GM12878 (cell line): Measurements from ENCODE around the gene DCPS. TPM values are rescaled to one million over a fixed set of nuclear protein-coding genes. Genes with fewer than 3 reads are reported as not detected.

Source experiments
- ATAC-seq: fragments of 200-7000 bp; cut with Tn5 transposase; 3 replicates; pipeline ENCODE4 v1.9.1; 2020; ENCODE audit warnings: mild to moderate bottlenecking, moderate library complexity
- BruUV-seq: library from RNA; stranded (reverse); fragments of 400-500 nt; replicated peaks from 2 replicates; lab custom pipeline; 2021; lab: Mats Ljungman, UMichigan
- CTCF ChIA-PET: fragments of 300-600 bp; sonication (Branson Sonifier 250); formaldehyde crosslinking; extraction: SDS; loops from one replicate; lab custom pipeline; 2021; ENCODE audit warnings: inconsistent platforms; lab: Yijun Ruan, JAX
- POLR2A ChIA-PET: fragments of 350-600 bp; formaldehyde crosslinking; extraction: SDS; loops from one replicate; lab custom pipeline; 2021; ENCODE audit warnings: inconsistent platforms; lab: Charles Lee
- RAD21 ChIA-PET: fragments of 300-600 bp; sonication (Branson Sonifier 250); formaldehyde crosslinking; loops from one replicate; lab custom pipeline; 2023; ENCODE audit warnings: antibody characterized with exemption; ENCODE audit not compliant: unreplicated experiment; lab: Charles Lee
- SMC1A ChIA-PET: fragments of 300-600 bp; sonication (Branson Sonifier 250); formaldehyde crosslinking; loops from one replicate; lab custom pipeline; 2023; ENCODE audit not compliant: unreplicated experiment, uncharacterized antibody; lab: Charles Lee
- DNase-seq: peaks from one replicate; pipeline ENCODE4 v3.0.0-alpha.2; 2011; ENCODE audit warnings: low read depth, low spot score
- FAIRE-seq: peaks from 3 replicates; lab custom pipeline; 2011; peaks lifted over from hg19 to GRCh38; lab: Jason Lieb, UNC
- H2AFZ ChIP-seq: 2 replicates; pipeline ENCODE4 v1.6.0; 2011; ENCODE audit warnings: low read depth, low read length, control low read depth; ENCODE audit not compliant: control insufficient read depth
- H3K27ac ChIP-seq: 2 replicates; pipeline ENCODE4 v1.5.1; 2011; ENCODE audit warnings: control low read depth; ENCODE audit not compliant: control insufficient read depth, insufficient read depth
- H3K27me3 ChIP-seq, 2 experiments: replicated peaks in 1 of 2; 2 replicates each; pipeline versions ENCODE4 v1.6.0 to v1.6.1; 2011; ENCODE audit warnings: low read length in 1 of 2; ENCODE audit not compliant: control insufficient read depth in 2 of 2, insufficient read depth in 2 of 2
- H3K36me3 ChIP-seq, 2 experiments: 2 replicates each; pipeline ENCODE4 v1.5.1; 2011; ENCODE audit warnings: low read length in 1 of 2; ENCODE audit not compliant: control insufficient read depth in 2 of 2, insufficient read depth in 2 of 2
- H3K4me1 ChIP-seq: 2 replicates; pipeline ENCODE4 v1.6.1; 2011; ENCODE audit warnings: mild to moderate bottlenecking, low read length, moderate library complexity, mixed read lengths; ENCODE audit not compliant: control insufficient read depth, insufficient read depth
- H3K4me2 ChIP-seq: 2 replicates; pipeline ENCODE4 v1.6.0; 2011; ENCODE audit warnings: control low read depth; ENCODE audit not compliant: control insufficient read depth, insufficient read depth
- H3K4me3 ChIP-seq: fragments of 200-600 bp; sonication (generic); 2 replicates; pipeline ENCODE4 v1.5.1; 2016
- H3K79me2 ChIP-seq: 2 replicates; pipeline ENCODE4 v1.6.0; 2011; ENCODE audit warnings: low read length; ENCODE audit not compliant: control insufficient read depth, insufficient read depth
- H3K9ac ChIP-seq: 2 replicates; pipeline ENCODE4 v1.8.0; 2011; ENCODE audit warnings: low read length, control low read depth, mixed read lengths; ENCODE audit not compliant: control insufficient read depth, insufficient read depth
- H3K9me3 ChIP-seq: replicated peaks from 3 replicates; pipeline ENCODE4 v1.5.1; 2011; ENCODE audit warnings: mild to moderate bottlenecking, low read length; ENCODE audit not compliant: control insufficient read depth, insufficient read depth
- H4K20me1 ChIP-seq: 2 replicates; pipeline ENCODE4 v1.6.0; 2011; ENCODE audit not compliant: control insufficient read depth, insufficient read depth
- BCL11A ChIP-seq: IDR thresholded peaks from 2 replicates; pipeline ENCODE4 v1.6.1; 2011; ENCODE audit warnings: low read depth, low read length
- CUX1 ChIP-seq: IDR thresholded peaks from 2 replicates; pipeline ENCODE4 v1.6.1; 2012; ENCODE audit warnings: improper control_type of control experiment, low read depth, low read length; ENCODE audit not compliant: insufficient replicate concordance
- E2F4 ChIP-seq: IDR thresholded peaks from 2 replicates; pipeline ENCODE4 v1.6.1; 2012; ENCODE audit warnings: low read depth, low read length, improper control_type of control experiment
- GATAD2B ChIP-seq: fragments of 450-650 bp; conservative IDR thresholded peaks from 2 replicates; pipeline ENCODE4 v1.6.1; 2017; ENCODE audit warnings: low read depth, mild to moderate bottlenecking, moderate library complexity
- JUNB ChIP-seq: IDR thresholded peaks from 2 replicates; pipeline ENCODE4 v1.6.1; 2016; ENCODE audit warnings: antibody characterized with exemption, mild to moderate bottlenecking
- NBN ChIP-seq: fragments of 450-650 bp; IDR thresholded peaks from 2 replicates; pipeline ENCODE4 v1.6.1; 2016
- POU2F2 ChIP-seq: IDR thresholded peaks from 3 replicates; pipeline ENCODE4 v1.6.1; 2011; ENCODE audit warnings: low read depth, mild to moderate bottlenecking, low read length, borderline replicate concordance
- RELA ChIP-seq: fragments of 450-650 bp; IDR thresholded peaks from 2 replicates; pipeline ENCODE4 v1.8.0; 2014; ENCODE audit warnings: borderline replicate concordance; ENCODE audit not compliant: partially characterized antibody
- SREBF2 ChIP-seq: IDR thresholded peaks from 2 replicates; pipeline ENCODE4 v1.6.1; 2012; ENCODE audit warnings: mild to moderate bottlenecking, low read length
- WRNIP1 ChIP-seq: IDR thresholded peaks from 2 replicates; pipeline ENCODE4 v1.6.1; 2011; ENCODE audit warnings: low read depth, low read length, improper control_type of control experiment, borderline replicate concordance
- ZNF622 ChIP-seq: fragments of 450-650 bp; IDR thresholded peaks from 2 replicates; pipeline ENCODE4 v1.6.1; 2017; ENCODE audit warnings: mild to moderate bottlenecking, inconsistent platforms
- WGBS: methylation state at CpG from one replicate; pipeline ENCODE4 v1.1.6; 2016; ENCODE audit warnings: low lambda C conversion rate; ENCODE audit not compliant: insufficient replicate concordance, insufficient coverage; ENCODE audit errors: missing lambda C conversion rate; 5-methylcytosine and 5-hydroxymethylcytosine counted together
- in situ Hi-C: fragments of 300-500 bp; cut with MboI; formaldehyde crosslinking; loops from 9 replicates; pipeline ENCODE4 v1.14.3; 2018; ENCODE audit warnings: mixed read lengths
- intact Hi-C: fragments of 100-400 bp; cut with micrococcal nuclease; formaldehyde crosslinking; loops from one replicate; pipeline ENCODE4 v1.14.2; 2022; ENCODE audit not compliant: unreplicated experiment
- polyA plus RNA-seq, 11 experiments: library from polyadenylated mRNA; depleted of rRNA in 4 of 11; unstranded in 6 of 11; stranded (reverse) in 5 of 11; fragments of >200 nt; fragmentation: Nextera tagmentation in 4 of 11; fragmentation: Illumina TruSeq in 1 of 11; extraction: Ambion mirVana in 4 of 11; extraction: Trizol in 1 of 11; gene quantifications; 1 replicate in 1 of 11; 2 replicates in 10 of 11; pipeline versions ENCODE4 v1.2.1 to v1.2.3, GENCODE V29; 2011 to 2016; ENCODE audit warnings: inconsistent platforms in 2 of 11, missing spikeins in 2 of 11, low read depth in 1 of 11
- total RNA-seq, 4 experiments: library from RNA; depleted of rRNA in 3 of 4; stranded (reverse); fragments of >200 nt in 3 of 4; fragmentation: Illumina TruSeq in 1 of 4; extraction: Trizol in 1 of 4; gene quantifications; 2 replicates each; pipeline versions ENCODE4 v1.2.1 to v1.2.3, GENCODE V29; 2013 to 2021

Gene DCPS
- total and polyA plus RNA-seq, 10 of the 15 experiments (the other 5 are each of a cell fraction or from before 2014, with no cell fraction given) = 23.5 to 101 (median 67.4) TPM

- DNase-seq (no peak), ATAC-seq (no peak), FAIRE-seq (no peak)
- peaks cover 27 to 29% of the 10 kb centered on the region in 2 experiments for H3K36me3 ChIP-seq
- no peak overlapping the region for H2AFZ ChIP-seq
- in situ Hi-C loops (no loop called here), intact Hi-C loops (no loop called here)
- H3K27me3 ChIP-seq = no peaks in the 10 kb centered on the region
- WGBS = 71% methylated on average over 9 of the region's 9 CpGs
- no peaks in the 10 kb centered on the region for H3K9me3 ChIP-seq
- SMC1A ChIA-PET = no interaction called here
- no peaks in the 10 kb centered on the region for H4K20me1 ChIP-seq
- no TSS peak for BruUV-seq
- no peak overlapping the region for H3K4me3 ChIP-seq
- CTCF ChIA-PET = interaction anchor here (1.0 kb wide), 1 partner anchor 26 kb away, joined by 4 read pairs; no protein-coding TSS in a partner anchor
- POLR2A ChIA-PET = no interaction called here
- H3K79me2 ChIP-seq = no peaks in the 10 kb centered on the region
- RAD21 ChIA-PET = no interaction called here
- no peak overlapping the region for H3K9ac ChIP-seq
- H3K4me2 ChIP-seq = no peak overlapping the region
- peaks cover 9% of the 10 kb centered on the region for H3K4me1 ChIP-seq
- TF ChIP-seq SREBF2 = no peak
- TF ChIP-seq ZNF622 = no peak
- TF ChIP-seq E2F4 = no peak
- TF ChIP-seq WRNIP1 = no peak
- TF ChIP-seq POU2F2 = no peak
- no peak for TF ChIP-seq GATAD2B
- TF ChIP-seq CUX1 = no peak
- TF ChIP-seq JUNB = no peak
- TF ChIP-seq NBN = no peak
- no peak for TF ChIP-seq RELA
- TF ChIP-seq BCL11A = no peak
- no peak overlapping the region for H3K27ac ChIP-seq
Observed at GRCh38 chr11:126336671-126337101, 32.8 kb downstream of the DCPS start.
